ENCODE measurements around the gene SNU13.
"Not testable (repeated sequence)": the region's sequence is repeated elsewhere in the genome, so short reads cannot be mapped to it uniquely, and the experiment has no call there.

Gene SNU13

DNA sequence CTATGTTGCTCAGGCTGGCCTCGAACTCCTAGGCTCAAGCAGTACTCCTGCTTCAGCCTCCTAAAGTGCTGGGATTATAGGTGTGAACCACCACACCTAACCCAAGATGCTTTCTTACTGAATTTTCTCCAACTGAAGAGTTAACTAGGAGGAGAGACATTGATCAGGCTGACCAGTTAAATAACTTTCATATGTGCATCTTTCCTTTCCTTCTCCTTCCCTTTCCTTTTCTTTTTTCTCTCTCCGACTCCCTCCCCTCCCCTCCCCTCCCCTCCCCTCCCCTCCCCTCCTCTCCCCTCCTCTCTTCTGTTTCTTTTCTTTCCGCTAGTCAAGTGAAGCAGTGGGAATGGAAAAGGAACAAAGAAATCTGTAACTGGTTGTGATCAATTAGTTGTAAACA lies 40.9 kb downstream of the SNU13 start:
- no peak for DNase-seq (ENCODE audit: low read depth in 3 of 3, low spot score in 1 of 3)

DNA sequence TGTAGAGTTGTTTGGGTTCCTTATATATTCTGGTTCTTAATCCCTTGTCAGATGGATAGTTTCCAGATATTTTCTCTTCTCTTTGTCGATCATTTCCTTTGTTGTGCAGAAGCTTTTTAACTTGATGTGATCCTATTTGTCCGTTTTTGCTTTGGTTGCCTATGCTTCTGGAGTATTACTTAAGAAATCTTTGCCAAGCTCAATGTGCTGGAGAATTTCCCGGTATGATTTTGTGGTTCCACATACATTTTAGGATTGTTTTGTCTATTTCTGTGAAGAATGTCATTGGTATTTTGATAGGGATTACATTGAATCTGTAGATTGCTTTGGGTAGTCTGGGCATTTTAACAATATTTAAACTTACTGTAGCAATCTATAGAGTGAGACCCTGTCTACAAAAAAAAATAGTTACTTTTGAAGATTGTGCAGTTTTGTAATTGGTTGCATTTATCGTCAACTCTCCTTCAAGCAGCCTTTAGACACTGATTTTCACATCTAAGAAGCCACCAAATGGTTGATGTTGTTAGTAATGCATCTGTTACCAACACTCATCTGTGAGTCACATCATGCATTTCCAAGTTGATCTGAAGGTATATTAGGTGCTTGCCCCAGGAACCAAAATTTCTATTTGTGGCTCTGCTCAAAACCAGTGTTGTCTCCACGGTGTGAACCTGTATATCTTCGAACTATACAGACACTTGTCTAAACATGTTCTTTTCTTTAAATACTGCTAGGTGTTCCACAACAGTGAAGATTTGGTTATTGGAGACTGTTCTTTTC lies 46.1 kb downstream of the SNU13 start:
- no peak for DNase-seq (ENCODE audit: low read depth in 3 of 3, low spot score in 1 of 3)

DNA sequence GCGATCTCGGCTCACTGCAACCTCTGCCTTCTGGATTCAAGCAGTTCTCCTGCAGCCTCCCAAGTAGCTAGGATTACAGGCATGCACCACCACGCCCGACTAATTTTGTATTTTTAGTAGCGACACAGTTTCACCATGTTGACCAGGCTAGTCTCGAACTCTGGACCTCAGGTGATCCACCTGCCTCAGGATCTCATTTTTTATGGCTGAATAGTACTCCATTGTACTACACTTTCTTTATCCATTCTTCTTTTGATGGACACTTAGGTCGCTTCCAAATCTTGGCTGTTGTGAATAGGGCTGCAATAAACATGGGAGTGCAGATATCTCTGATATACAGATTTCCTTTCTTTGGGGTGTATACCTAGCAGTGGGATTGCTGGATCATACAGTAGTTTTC lies 46.8 kb downstream of the SNU13 start:
- DNase-seq (ENCODE audit: low read depth in 3 of 3, low spot score in 1 of 3), result no peak

DNA sequence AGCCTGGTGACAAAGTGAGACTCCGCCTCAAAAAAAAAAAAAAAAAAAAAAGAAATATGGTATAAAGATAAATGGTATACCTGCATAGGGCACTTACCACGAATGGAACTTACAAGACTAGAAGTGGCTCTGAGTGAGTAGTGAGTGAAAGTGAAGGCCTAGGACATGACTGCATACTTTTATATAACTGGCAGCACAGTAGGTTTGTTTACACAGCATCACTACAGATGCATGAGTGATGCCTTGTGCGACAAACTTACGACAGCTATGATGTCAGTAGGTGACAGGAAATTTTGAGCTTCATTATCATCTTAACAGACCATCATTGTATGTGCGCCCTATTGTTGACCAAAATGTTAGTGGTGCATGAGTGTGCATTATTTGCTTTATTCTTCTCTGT lies 49.9 kb downstream of the SNU13 start:
- no peak for DNase-seq (ENCODE audit: low read depth in 3 of 3, low spot score in 1 of 3)

DNA sequence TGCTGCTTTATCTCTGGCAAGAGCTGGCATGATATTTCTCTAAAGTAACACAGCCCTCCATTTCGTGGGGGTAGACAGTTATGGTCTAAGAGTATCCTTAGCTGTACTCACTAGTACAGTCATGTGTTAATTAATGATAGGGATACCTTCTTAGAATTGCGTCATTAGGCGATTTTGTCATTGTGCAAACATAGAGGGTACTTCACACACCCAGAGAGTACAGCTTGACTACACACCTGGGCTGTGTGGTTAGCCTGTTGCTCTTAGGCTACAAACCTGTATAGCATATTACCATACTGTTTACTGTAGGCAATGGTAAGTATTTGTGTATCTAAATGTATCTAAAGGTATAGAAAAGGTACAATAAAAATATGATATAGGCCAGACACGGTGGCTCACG lies 50.5 kb downstream of the SNU13 start:
- DNase-seq (ENCODE audit: low read depth in 3 of 3, low spot score in 1 of 3), result no peak

DNA sequence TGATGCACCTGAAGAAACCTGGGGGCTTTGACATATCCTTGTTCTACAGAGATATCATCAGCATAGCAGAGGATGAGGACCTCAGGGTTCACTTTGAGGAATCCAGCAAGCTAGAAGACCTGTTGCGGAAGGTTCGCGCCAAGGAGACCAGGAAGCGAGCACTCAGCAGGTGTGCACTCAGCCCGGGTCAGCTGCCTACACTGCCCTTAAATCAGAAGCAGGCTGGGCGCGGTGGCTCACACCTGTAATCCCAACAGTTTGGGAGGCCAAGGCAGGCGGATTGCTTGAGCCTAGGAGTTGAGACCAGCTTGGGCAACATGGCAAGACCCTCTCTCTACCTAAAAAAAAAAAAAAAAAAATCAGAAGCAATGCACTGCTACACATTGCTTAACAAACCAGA lies 51.0 kb downstream of the SNU13 start:
- DNase-seq (ENCODE audit: low read depth in 3 of 3, low spot score in 1 of 3), result not testable (repeated sequence)

DNA sequence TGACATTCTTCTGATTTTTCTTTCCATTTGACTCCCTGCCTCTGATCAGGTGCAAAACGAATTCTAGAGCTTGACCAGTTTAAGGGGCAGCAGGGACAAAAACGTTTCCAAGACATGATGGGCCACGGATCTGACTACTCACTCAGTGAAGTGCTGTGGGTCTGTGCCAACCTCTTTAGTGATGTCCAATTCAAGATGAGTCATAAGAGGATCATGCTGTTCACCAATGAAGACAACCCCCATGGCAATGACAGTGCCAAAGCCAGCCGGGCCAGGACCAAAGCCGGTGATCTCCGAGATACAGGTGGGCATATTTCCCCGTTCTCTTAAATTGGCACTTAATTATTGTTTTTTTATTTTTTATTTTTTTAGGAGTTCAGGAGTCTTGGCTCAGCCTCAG lies 52.2 kb downstream of the SNU13 start:
- DNase-seq (ENCODE audit: low read depth in 3 of 3, low spot score in 1 of 3), result no peak

DNA sequence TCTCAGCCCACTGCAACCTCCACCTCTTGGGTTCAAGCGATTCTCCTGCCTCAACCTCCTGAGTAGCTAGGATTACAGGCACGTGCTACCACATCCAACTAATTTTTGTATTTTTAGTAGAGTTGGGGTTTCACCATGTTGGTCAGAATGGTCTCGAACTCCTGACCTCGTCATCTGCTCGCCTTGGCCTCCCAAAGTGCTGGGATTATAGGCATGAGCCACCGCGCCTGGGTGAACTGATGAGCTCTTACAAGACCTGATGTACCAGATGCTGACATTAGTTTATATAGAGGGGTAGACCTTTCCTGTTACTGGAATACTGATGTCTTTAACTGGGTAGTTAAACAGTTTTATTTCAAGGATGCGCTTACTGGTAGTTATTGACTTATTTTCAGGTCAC lies 54.1 kb downstream of the SNU13 start:
- DNase-seq (ENCODE audit: low read depth in 3 of 3, low spot score in 1 of 3), result not testable (repeated sequence)

DNA sequence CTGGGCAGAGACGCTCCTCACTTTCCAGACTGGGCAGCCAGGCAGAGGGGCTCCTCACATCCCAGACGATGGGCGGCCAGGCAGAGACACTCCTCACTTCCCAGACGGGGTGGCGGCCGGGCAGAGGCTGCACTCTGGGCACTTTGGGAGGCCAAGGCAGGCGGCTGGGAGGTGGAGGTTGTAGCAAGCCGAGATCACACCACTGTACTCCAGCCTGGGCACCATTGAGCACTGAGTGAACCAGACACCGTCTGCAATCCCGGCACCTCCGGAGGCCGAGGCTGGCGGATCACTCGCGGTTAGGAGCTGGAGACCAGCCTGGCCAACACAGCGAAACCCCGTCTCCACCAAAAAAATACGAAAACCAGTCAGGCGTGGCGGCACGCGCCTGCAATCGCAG lies 57.1 kb downstream of the SNU13 start:
- not testable (repeated sequence) for DNase-seq (ENCODE audit: low read depth in 3 of 3, low spot score in 1 of 3)

DNA sequence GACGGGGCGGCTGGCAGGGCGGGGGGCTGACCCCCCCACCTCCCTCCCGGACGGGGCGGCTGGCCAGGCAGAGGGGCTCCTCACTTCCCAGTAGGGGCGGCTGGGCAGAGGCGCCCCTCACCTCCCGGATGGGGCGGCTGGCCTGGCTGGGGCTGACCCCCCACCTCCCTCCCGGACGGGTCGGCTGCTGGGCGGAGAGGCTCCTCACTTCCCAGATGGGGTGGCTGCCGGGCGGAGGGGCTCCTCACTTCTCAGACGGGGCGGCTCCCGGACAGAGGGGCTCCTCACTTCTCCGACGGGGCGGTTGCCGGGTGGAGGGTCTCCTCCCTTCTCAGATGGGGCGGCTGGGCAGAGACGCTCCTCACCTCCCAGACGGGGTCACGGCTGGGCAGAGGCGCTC lies 57.6 kb downstream of the SNU13 start:
- DNase-seq (ENCODE audit: low read depth in 3 of 3, low spot score in 1 of 3), result not testable (repeated sequence)

DNA sequence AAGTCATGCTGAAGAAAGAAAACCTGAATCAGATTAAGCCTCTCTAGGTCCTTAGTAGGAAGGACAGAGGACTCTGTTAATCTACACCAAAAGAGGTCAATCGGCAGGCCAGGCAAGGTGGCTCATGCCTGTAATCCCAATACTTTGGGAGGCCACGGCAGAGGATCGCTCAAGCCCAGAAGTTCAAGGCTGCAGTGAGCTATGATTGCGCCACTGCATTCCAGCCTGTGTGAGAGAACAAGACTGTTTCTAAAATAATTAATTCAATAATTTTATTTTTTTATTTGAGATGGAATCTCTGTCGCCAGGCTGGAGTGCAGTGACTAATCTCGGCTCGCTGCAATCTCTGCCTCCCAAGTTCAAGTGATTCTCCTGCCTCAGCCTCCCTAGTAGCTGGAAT lies 63.1 kb downstream of the SNU13 start:
- DNase-seq (ENCODE audit: low read depth in 3 of 3, low spot score in 1 of 3), result no peak

All from stimulated activated CD4-positive, alpha-beta T cell treated with anti-CD3 and anti-CD28 coated beads, TNF-alpha, amount 100 ng/mL, for 1 hour (primary cell).